Activated naive CD8-positive, alpha-beta T cell (primary cell): Measurements from ENCODE around the gene COPS9.

Experiments
- H3K27ac Mint-ChIP-seq: one replicate; pipeline ENCODE4 v1.8.0; 2021; ENCODE audit warnings: mixed read lengths
- H3K27me3 Mint-ChIP-seq: one replicate; pipeline ENCODE4 v1.8.0; 2021; ENCODE audit warnings: mixed read lengths
- H3K36me3 Mint-ChIP-seq: one replicate; pipeline ENCODE4 v1.8.0; 2021; ENCODE audit warnings: mixed read lengths
- H3K4me1 Mint-ChIP-seq: one replicate; pipeline ENCODE4 v1.8.0; 2021; ENCODE audit warnings: low read depth, mixed read lengths
- H3K4me3 Mint-ChIP-seq: one replicate; pipeline ENCODE4 v1.8.0; 2021; ENCODE audit warnings: mild to moderate bottlenecking, mixed read lengths
- H3K9me3 Mint-ChIP-seq: one replicate; pipeline ENCODE4 v1.8.0; 2021; ENCODE audit warnings: low read depth, mixed read lengths

The COPS9 gene

DNA sequence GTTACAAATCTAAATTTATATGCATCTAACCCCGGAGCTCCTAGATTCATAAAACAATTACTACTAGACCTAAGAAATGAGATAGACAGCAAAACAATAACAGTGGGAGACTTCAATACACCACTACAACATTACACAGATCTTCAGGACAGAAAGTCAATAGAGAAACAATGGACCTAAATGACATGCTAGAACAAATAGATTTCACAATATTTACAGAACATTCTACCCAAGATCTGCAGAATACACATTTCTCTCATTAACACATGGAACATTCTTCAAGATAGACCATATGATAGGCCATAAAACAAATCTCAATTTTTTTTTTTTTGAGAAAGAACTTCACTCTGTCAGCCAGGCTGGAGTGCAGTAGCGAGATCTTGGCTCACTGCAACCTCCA, 37.8 kb downstream of the COPS9 start:
- H3K36me3 Mint-ChIP-seq = peaks cover 4% of the 10 kb centered on the region
- peaks cover 58% of the 10 kb centered on the region for H3K27me3 Mint-ChIP-seq
- no peak overlapping the region for H3K27ac Mint-ChIP-seq
- H3K4me1 Mint-ChIP-seq = no peaks in the 10 kb centered on the region
- peaks cover 14% of the 10 kb centered on the region for H3K9me3 Mint-ChIP-seq
- H3K4me3 Mint-ChIP-seq = no peak overlapping the region

DNA sequence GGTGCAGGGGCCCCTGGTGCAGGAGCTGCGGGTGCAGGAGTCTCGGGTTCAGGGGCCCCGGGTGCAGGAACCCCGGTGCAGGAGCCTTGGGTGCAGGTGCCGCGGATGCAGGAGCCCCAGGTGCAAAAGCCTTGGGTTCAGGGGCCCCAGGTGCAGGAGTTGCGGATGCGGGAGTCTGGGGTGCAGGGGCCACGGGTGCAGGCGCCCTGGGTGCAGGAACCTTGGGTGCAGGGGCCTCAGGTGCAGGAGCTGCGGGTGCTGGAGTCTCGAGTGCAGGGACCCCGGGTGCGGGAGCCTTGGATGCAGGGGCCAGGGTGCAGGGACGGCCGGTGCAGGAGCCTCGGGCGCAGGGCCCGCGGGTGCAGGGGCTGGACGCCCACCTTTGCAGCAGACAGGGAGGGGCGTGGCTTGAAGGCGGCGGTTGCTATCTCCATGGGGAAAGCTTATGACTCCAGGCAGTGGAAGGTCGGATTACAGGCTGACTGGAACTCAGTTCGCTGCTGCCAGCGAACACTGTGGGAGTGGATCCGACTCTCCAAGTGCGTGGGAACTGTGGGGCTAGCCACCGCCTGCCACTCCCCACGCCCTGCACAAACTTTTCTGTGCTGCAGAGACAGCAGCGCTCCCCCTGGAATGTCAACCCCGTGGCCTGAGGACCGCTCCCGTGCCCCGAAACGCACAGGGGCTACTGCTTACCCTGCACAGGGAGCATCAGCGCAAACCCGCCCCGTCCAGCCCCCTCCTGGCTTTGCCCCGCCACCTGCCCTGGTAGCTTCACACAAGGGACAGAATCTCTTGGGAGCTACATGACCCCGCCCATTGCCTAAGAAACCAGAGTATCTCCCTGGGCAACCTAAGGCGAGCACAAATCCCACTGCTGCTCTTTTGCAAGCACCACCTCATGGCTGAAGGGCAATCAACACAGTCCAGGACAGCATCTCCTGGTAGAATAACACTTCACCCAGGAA, 40.3 kb downstream of the COPS9 start:
- H3K27me3 Mint-ChIP-seq = peaks cover 60% of the 10 kb centered on the region
- peaks cover 4% of the 10 kb centered on the region for H3K36me3 Mint-ChIP-seq
- peaks cover 14% of the 10 kb centered on the region for H3K9me3 Mint-ChIP-seq
- H3K4me3 Mint-ChIP-seq = no peak overlapping the region
- H3K4me1 Mint-ChIP-seq = no peaks in the 10 kb centered on the region
- H3K27ac Mint-ChIP-seq = no peak overlapping the region

DNA sequence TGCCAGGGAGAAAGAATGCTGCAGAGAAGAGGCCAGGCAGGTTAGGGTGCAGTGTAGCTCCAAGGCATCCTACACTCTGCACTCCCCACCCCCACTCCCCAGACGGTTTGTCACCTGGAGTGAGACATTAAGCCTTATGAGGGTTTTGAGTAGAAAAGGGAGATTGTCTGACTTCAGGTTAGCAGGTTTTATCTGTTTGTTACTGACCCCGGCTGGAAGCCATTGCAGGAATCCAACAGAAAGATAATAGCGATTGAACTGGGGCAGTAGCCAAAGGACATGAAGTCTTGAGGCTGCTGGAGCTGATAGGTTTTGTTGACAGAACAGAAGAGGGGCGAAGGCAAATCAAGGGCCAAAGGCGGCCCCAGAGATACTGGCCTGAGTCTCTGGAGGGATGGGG, 46.8 kb downstream of the COPS9 start:
- Mint-ChIP-seq H3K4me3 (no peak overlapping the region), H3K27ac (no peak overlapping the region), H3K36me3 (peaks cover 6% of the 10 kb centered on the region), H3K9me3 (peaks cover 9% of the 10 kb centered on the region), H3K27me3 (peaks cover 32% of the 10 kb centered on the region), H3K4me1 (no peaks in the 10 kb centered on the region)

DNA sequence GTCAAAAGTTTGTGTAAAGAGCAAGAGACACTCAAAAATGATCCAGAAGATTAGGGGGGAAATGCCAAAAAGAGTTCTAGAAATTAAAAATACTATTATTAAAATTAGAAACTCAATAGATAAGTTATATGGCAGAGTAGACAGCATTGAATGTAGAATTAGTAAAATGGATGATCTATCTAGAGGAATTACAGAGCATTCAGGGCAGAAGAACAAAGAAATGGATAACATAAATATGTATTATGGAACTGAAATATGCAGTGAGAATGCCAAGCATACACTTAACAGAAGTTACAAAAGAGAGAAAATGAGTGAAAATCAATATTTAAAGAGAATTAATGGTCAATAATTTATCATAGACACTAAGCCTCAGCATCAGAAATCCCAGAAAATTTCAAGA, 49.5 kb downstream of the COPS9 start:
- no peak overlapping the region for H3K4me3 Mint-ChIP-seq
- peaks cover 9% of the 10 kb centered on the region for H3K9me3 Mint-ChIP-seq
- no peaks in the 10 kb centered on the region for H3K4me1 Mint-ChIP-seq
- H3K27ac Mint-ChIP-seq = no peak overlapping the region
- peaks cover 18% of the 10 kb centered on the region for H3K27me3 Mint-ChIP-seq
- peaks cover 6% of the 10 kb centered on the region for H3K36me3 Mint-ChIP-seq
